NCI-H128 (cell line): ENCODE data around the gene SMARCD2.
A peak's percentile ranks its signal among the peaks of the same experiment; 100 is the strongest.
"Not testable (repeated sequence)": the region's sequence is repeated elsewhere in the genome, so short reads cannot be mapped to it uniquely, and the experiment has no call there.

Experiments
- DNase-seq: peaks from one replicate; lab custom pipeline; 2025; ENCODE audit not compliant: unreplicated experiment; lab: John Stamatoyannopoulos, UW

SMARCD2 gene

DNA sequence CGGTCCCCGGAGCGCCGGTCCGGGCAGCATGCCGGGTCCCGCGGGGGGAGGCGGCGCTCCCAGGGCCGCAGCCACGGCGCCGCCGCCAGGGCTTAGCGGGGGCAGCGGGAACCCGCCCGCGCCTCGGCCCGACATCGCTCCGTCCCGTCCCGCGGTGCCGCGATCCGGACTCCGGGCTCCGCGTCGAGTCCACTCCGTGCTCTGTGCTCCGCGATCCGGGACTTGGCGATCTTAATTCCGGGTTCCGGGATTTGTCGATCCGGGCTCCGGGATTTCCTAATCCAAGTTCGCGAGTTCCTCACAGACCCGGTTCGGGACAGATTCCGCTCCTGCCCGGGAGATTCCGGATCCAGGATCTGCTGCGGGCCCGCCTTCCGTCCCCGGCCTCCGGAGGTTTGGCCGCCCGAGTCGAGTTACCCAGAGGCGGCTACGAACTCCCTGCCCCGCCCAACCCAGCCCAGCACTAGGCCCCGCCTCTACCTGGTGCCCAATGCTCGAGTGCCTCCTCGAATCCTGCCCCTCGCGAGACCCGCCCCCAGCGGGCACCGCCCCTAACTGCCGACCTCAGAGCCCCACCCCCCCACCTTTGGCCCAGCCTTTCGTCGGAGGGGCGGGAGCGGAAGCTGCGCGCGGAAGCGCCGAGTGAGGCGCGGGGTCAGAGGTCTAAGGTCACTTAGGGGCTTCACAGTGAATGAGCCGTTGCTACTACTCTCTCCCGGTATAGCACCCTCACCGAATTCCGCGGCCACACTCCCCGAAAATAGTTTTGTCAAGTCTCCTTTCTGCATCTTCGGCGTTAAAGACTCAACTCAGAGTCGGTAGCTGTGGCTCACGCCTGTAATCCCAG lies at the start of gene SMARCD2:
TSS of gene SMARCD2 (minus strand) at position 146 of the 847 bp plus-strand sequence. CDS start at position 135, 11 bp downstream.
- DNase-seq: peak; percentile 91

GRCh38 chr17:63889026-63889848 lies 46.8 kb upstream of the SMARCD2 start:
- DNase-seq: not testable (repeated sequence)

- not testable (repeated sequence) for DNase-seq
Measured at GRCh38 chr17:63885119-63885518, 42.6 kb upstream of the SMARCD2 start.

GRCh38 chr17:63882626-63883126 lies 40.2 kb upstream of the SMARCD2 start:
- not testable (repeated sequence) for DNase-seq

DNA sequence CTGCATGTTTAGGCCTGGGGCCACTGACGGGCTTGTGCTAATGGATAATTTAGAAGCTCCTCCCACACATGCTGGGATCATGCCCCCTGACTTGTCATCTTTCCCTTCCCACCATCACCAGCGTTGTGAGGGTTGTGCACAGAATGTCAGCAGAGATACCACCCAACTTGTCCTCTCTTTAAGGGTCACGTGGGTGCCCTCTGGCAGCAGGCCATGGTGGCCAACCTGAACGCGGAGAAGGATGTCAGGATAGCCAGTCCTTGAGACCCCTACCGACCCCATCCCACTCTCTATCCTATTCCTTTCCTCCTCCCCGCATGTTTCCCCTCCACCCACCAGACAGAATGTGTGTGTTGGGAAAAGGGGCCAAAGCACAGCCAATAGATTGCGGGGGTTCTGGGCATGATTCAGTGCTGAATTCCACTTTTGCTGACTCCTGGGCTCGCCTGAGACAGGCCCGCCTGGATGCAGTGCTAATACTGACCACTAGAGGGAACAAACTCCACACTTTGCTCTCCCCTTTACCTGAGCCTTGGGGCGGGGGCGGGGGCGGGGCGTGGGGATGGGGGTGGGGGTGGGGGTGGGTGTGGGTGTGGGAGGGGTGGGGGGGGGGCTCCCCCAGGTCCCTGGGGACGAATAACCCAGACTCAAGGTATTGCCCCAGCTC lies 39.6 kb upstream of the SMARCD2 start, which contains the start of gene GH2:
TSS of gene GH2 (minus strand) at position 10 of the 667 bp plus-strand sequence. CDS start 143 bp downstream, outside the sequence.
- DNase-seq: no peak

- DNase-seq: not testable (repeated sequence)
Measured at GRCh38 chr17:63881337-63881736, 38.9 kb upstream of the SMARCD2 start.

- DNase-seq: no peak
Measured at GRCh38 chr17:63880706-63881105, 38.2 kb upstream of the SMARCD2 start.

GRCh38 chr17:63878413-63878812 lies 35.9 kb upstream of the SMARCD2 start:
- not testable (repeated sequence) for DNase-seq

- not testable (repeated sequence) for DNase-seq
Measured at GRCh38 chr17:63874693-63875092, 32.2 kb upstream of the SMARCD2 start.

GRCh38 chr17:63874061-63874626 lies 31.7 kb upstream of the SMARCD2 start:
- DNase-seq: not testable (repeated sequence)

DNA sequence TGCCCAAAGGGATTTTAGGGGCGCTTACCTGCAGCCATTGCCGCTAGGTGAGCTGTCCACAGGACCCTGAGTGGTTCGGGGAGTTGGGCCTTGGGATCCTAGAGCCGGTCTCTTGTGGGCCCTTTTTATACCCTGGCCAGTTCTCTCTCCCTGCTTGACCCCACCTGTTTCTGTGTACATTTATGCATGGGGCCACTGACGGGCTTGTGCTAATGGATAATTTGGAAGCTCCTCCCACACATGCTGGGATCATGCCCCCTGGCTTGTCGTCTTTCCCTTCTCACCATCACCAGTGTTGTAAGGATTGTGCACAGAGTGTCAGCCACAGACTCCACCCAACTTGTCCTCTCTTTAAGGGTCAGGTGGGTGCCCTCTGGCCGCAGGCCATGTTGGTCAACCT lies 31.1 kb upstream of the SMARCD2 start, which contains the start of gene CSH2:
TSS of gene CSH2 (minus strand) at position 101 of the 400 bp plus-strand sequence. CDS start at position 38, 63 bp downstream.
- not testable (repeated sequence) for DNase-seq

GRCh38 chr17:63871646-63872365 lies 29.3 kb upstream of the SMARCD2 start:
- DNase-seq: not testable (repeated sequence)

- DNase-seq: not testable (repeated sequence)
Measured at GRCh38 chr17:63870292-63870665, 27.8 kb upstream of the SMARCD2 start.

- not testable (repeated sequence) for DNase-seq
Measured at GRCh38 chr17:63869491-63870291, 27.2 kb upstream of the SMARCD2 start.

DNA sequence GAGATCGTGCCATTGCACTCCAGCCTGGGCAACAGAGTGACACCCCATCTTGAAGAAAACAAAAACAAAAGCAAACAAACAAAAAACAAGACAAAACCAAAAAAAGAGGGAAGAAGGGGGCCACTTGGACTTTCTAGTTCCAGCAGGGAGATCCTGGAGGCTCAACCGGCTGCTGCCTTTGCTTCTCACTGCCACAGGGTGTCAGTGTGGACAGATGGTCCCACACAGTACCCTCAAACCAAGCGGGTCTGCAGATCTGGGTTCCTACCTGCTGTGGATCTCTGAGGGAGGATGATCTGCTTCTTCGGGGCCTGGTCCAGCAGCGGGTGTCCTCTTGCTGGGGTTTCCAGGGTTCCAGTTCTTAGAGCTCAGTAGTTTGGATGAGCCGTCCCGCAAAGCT lies 24.1 kb upstream of the SMARCD2 start:
- not testable (repeated sequence) for DNase-seq

DNA sequence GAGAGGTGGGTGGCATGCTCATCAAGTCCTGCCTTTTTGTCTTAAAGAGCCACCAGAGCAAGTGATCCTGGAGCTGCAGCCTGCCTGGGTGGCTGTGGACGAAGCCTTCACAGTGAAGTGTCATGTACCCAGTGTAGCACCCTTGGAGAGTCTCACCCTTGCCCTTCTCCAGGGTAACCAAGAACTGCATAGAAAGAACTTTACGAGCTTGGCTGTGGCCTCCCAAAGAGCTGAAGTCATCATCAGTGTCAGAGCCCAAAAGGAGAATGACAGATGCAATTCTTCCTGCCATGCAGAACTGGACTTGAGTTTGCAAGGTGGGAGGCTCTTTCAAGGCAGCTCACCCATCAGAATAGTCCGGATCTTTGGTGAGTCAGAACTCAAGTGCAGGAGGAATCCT lies 16.8 kb upstream of the SMARCD2 start:
- DNase-seq: no peak

- not testable (repeated sequence) for DNase-seq
Measured at GRCh38 chr17:63856425-63856824, 13.9 kb upstream of the SMARCD2 start.

DNA sequence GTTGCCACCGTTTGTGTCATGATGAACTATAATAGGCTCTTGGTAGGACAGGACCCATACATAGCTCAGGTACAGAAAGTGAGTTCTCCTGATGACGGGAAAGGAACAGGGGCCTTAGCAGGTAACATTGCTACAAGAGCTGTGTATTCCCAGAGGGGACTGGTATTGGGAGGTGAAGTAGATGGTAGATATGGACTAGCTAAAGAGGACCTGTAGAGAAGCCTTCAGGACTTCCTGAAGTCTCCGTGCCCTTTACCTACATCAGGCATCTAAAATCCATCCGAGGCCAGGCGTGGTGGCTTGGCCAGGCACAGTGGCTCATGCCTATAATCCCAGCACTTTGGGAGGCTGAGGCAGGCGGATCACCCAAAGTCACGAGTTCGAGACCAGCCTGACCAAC lies 12.7 kb upstream of the SMARCD2 start:
- DNase-seq: no peak

- no peak for DNase-seq
Measured at GRCh38 chr17:63854709-63855108, 12.2 kb upstream of the SMARCD2 start.
